ENCODE data around the gene UBE2G1.
"Not testable (repeated sequence)": the region's sequence is repeated elsewhere in the genome, so short reads cannot be mapped to it uniquely, and the experiment has no call there.

- not testable (repeated sequence) for TF ChIP-seq CTCF (IDR thresholded peaks at IDR 0.05; ENCODE audit: low read depth, low read length, missing input control); YY1 (IDR thresholded peaks at IDR 0.05)
Measured at GRCh38 chr17:4367177-4367576, 702 bp upstream of the UBE2G1 start.

Data from liver (tissue), 2 donors.